Osteocyte (in vitro differentiated cells): ENCODE results near the gene LTB4R. TPM values are rescaled to one million over a fixed set of nuclear protein-coding genes. Genes with fewer than 3 reads are reported as not detected.

Experiments used
- DNase-seq: peaks from one replicate; pipeline ENCODE4 v3.0.0; 2021; ENCODE audit warnings: mixed read lengths; ENCODE audit not compliant: unreplicated experiment; ENCODE audit errors: extremely low spot score
- H3K27ac Mint-ChIP-seq: one replicate; pipeline ENCODE4 v1.8.0; 2021; ENCODE audit warnings: mild to moderate bottlenecking, mixed read lengths; ENCODE audit not compliant: unreplicated experiment
- H3K27me3 Mint-ChIP-seq: one replicate; pipeline ENCODE4 v1.8.0; 2021; ENCODE audit warnings: mixed read lengths; ENCODE audit not compliant: unreplicated experiment
- H3K36me3 Mint-ChIP-seq: one replicate; pipeline ENCODE4 v1.8.0; 2021; ENCODE audit warnings: mixed read lengths; ENCODE audit not compliant: unreplicated experiment
- H3K4me1 Mint-ChIP-seq: one replicate; pipeline ENCODE4 v1.8.0; 2021; ENCODE audit warnings: mixed read lengths; ENCODE audit not compliant: unreplicated experiment
- H3K4me3 Mint-ChIP-seq: one replicate; pipeline ENCODE4 v1.8.0; 2021; ENCODE audit warnings: mild to moderate bottlenecking, moderate library complexity, mixed read lengths; ENCODE audit not compliant: unreplicated experiment
- H3K9me3 Mint-ChIP-seq: one replicate; pipeline ENCODE4 v1.8.0; 2021; ENCODE audit warnings: mixed read lengths; ENCODE audit not compliant: unreplicated experiment
- total RNA-seq: library from RNA; stranded (reverse); gene quantifications from 2 replicates; pipeline ENCODE4 v1.2.1, GENCODE V29; 2021
- TF ChIP-seq, protein P1 (sequence below): fragments of 200-600 bp; sonication (generic); IDR thresholded peaks from 2 replicates; pipeline ENCODE4 v1.5.0; 2021; ENCODE audit warnings: antibody characterized with exemption, mild to moderate bottlenecking, moderate library complexity

The LTB4R gene
- total RNA-seq, 1 donor from 2014 or later: 11.3 TPM

DNA sequence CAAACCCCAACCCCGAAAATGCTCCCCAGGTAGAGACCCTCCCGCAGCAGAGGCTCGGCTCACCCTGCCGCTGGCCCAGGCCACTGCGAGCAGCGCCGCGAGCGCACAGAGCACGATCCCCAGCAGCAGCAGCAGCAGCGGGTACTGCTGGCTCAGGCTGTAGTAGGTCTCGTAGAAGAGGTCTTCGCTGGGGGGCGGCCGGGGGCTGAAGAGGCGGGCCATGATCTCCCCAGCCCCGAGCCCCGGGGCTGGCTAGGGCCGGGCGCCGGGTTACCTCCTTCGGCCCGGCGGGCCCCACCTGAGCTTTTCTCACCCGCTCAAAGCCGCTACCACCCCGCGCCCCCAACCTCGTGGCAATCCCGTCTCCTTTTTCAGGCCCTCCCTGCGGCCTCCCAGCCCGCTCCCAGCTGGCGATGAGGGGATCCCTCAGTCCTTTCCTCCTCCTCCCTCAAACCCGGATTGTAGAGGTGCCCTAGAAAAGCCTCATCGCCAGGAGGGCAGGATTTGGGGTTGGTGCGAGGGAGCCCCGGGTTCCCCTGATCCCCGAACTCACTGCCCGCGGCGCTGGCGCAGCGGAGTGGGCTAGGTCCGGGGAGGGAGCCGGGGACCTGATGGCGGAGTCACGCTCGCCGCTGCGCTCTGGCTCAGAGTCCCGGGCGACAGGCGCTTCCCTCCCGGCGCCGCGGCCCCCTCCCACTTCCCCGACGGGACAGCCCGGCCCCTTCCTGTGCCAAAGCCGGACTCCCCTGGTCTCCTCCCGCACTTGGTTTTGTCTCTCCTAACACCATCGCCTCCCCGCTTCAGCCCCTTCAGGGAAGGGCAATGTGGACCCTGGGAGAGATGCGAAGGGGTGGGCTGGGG is 23.4 kb downstream of the LTB4R start, which contains the start of gene ADCY4:
Gene ADCY4 (minus strand): TSS at position 641 of the 861 bp plus-strand sequence. CDS start 419 bp downstream, at position 222.
- Mint-ChIP-seq H3K4me3 (peak within 1 kb of the TSS; percentile 82), H3K27ac (peak within 1 kb of the TSS; percentile 94), H3K4me1 (peaks cover 40% of the 10 kb centered on the region), H3K36me3 (no peaks in the 10 kb centered on the region), H3K9me3 (no peaks in the 10 kb centered on the region), H3K27me3 (peaks cover 5% of the 10 kb centered on the region)
- peak; percentile 84 for DNase-seq
- TF ChIP-seq, protein P1, sequence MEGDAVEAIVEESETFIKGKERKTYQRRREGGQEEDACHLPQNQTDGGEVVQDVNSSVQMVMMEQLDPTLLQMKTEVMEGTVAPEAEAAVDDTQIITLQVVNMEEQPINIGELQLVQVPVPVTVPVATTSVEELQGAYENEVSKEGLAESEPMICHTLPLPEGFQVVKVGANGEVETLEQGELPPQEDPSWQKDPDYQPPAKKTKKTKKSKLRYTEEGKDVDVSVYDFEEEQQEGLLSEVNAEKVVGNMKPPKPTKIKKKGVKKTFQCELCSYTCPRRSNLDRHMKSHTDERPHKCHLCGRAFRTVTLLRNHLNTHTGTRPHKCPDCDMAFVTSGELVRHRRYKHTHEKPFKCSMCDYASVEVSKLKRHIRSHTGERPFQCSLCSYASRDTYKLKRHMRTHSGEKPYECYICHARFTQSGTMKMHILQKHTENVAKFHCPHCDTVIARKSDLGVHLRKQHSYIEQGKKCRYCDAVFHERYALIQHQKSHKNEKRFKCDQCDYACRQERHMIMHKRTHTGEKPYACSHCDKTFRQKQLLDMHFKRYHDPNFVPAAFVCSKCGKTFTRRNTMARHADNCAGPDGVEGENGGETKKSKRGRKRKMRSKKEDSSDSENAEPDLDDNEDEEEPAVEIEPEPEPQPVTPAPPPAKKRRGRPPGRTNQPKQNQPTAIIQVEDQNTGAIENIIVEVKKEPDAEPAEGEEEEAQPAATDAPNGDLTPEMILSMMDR: no peak

DNA sequence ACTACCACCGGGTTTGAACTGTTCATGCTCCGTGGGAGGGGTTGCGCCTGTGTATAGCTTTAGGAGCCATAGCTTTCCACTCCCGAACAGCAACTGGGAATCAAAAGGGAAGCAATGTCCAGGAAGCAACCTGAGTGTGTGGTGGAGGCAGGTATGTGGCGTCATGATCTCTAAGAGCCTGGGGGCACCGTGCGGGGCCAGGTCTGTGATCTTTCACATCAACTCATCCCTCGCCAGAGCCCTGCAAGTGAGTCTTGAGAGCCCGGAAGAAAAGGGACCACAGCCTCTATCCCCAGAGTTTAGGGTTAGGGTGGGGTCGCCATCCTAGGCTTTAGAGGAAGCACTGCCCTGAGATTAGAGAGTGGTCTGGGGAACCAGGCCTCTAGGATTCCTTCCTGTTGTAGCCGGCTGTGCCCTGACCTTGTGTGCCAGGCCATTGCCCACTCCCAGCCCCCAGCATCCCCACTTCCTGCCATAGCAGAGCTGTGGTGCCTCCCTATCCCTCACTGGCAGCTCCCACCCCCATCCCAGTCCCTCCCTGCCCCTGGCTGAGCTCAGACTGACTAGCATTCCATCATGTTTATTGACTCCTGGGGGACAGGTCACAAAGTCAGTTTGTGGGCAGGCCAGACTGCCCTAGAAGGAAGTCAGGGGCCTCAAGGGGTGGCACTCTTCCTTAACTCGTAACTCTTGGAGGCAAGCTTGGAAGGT is 24.3 kb downstream of the LTB4R start:
- H3K9me3 Mint-ChIP-seq: no peaks in the 10 kb centered on the region
- peak overlapping the region; percentile 79 for H3K27ac Mint-ChIP-seq
- peak overlapping the region; percentile 82 for H3K4me3 Mint-ChIP-seq
- H3K4me1 Mint-ChIP-seq: peaks cover 41% of the 10 kb centered on the region
- H3K36me3 Mint-ChIP-seq: no peaks in the 10 kb centered on the region
- no peak for DNase-seq
- TF ChIP-seq, protein P1: no peak
- peaks cover 10% of the 10 kb centered on the region for H3K27me3 Mint-ChIP-seq

DNA sequence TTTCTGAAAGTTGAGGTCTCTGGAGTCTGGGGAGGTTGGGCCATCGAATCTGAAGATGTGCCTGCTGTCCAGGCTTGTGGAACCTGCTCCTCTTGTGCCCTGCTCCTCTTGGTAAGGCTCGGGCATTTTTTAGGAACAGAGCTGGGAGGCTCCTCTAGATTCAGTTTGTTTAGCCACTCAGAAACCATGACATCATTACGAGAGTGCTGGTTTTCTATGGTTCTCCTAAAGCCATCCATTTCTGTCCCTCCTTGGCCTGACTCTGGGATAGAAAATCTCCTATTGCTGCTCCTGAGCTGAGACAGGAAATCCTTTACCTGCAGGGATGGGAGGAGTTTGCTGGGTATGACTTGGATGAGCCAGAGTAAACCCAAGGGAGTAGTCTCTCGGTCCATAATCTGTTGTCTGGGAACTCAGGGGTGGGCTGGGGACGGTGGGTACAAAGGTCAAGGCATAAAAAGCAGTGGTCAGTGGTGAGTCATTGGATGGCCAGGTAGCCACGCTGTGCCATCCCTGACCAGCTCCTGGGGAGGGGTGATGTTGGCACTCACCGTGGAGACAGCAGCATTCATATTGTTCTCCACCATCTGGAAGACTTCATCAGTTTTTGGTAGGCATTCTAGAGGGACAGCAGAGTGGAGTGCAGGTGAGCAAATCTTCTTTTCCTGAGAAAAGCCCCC is 26.0 kb downstream of the LTB4R start:
- Mint-ChIP-seq H3K27ac (no peak overlapping the region), H3K27me3 (peaks cover 19% of the 10 kb centered on the region), H3K9me3 (no peaks in the 10 kb centered on the region), H3K4me3 (no peak overlapping the region), H3K36me3 (no peaks in the 10 kb centered on the region), H3K4me1 (peaks cover 37% of the 10 kb centered on the region)
- DNase-seq: no peak
- TF ChIP-seq, protein P1: no peak

DNA sequence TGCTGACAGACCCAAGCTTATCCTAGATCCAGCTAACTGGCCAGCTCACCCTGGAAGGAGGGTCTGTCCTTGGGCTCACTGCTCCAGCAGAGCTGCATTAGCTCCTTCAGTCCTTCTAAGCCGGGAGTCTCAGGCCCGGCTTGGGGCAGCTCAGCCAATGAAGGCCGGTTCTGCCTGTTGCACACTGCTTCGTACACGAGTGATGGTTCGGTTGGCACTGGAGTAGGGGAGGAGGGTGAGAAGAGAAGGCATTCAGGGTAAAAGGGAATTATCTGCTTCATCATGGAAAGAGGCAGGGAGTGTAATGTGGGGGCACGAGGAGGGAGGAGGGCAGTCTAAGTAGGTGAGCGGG is 26.5 kb downstream of the LTB4R start:
- DNase-seq: no peak
- Mint-ChIP-seq H3K27me3 (peaks cover 23% of the 10 kb centered on the region), H3K4me3 (no peak overlapping the region), H3K27ac (no peak overlapping the region), H3K9me3 (no peaks in the 10 kb centered on the region), H3K36me3 (no peaks in the 10 kb centered on the region), H3K4me1 (peaks cover 33% of the 10 kb centered on the region)
- TF ChIP-seq, protein P1: no peak
